B cell (primary cell): ENCODE data around the gene ARMCX1. TPM values are rescaled to one million over a fixed set of nuclear protein-coding genes. Genes with fewer than 3 reads are reported as not detected.
"Not testable (repeated sequence)": the region's sequence is repeated elsewhere in the genome, so short reads cannot be mapped to it uniquely, and the experiment has no call there.

Experiments
- ATAC-seq: fragments of 200-7000 bp; cut with Tn5 transposase; one replicate; pipeline ENCODE4 v1.10.0; 2021; ENCODE audit warnings: low read depth, mild to moderate bottlenecking, moderate number of reproducible peaks, moderate library complexity
- CTCF ChIA-PET: fragments of 350-600 bp; sonication (Branson Sonifier 250); formaldehyde crosslinking; loops from one replicate; lab custom pipeline; 2021; ENCODE audit warnings: antibody characterized with exemption, inconsistent platforms; lab: Charles Lee
- POLR2A ChIA-PET: fragments of 350-600 bp; sonication (Branson Sonifier 250); formaldehyde crosslinking; loops from one replicate; lab custom pipeline; 2021; ENCODE audit warnings: antibody characterized with exemption; lab: Charles Lee
- DNase-seq: peaks from one replicate; pipeline ENCODE4 v3.0.0; 2013
- H2AFZ ChIP-seq: 2 replicates; pipeline ENCODE4 v1.6.1; 2012; ENCODE audit warnings: mild to moderate bottlenecking, low read depth, low read length; ENCODE audit not compliant: insufficient read depth, poor library complexity, severe bottlenecking
- H3K27ac ChIP-seq, 2 donors: 1 replicate in 1 of 2; 2 replicates in 1 of 2; pipeline ENCODE4 v1.5.1; 2012 to 2013; ENCODE audit warnings: low read length in 2 of 2, mild to moderate bottlenecking in 2 of 2, moderate library complexity in 1 of 2
- H3K27me3 ChIP-seq, 4 experiments: fragments of 200-600 bp in 1 of 4; sonication (generic) in 1 of 4; replicated peaks in 1 of 4; 1 replicate in 2 of 4; 2 replicates in 2 of 4; pipeline versions ENCODE4 v1.6.1 to v1.7.0; 2013 to 2016; ENCODE audit warnings: low read length in 3 of 4, mild to moderate bottlenecking in 2 of 4, mixed read lengths in 1 of 4, moderate library complexity in 1 of 4; ENCODE audit not compliant: insufficient read depth in 4 of 4, control insufficient read depth in 3 of 4; ENCODE audit errors: control extremely low read depth in 1 of 4
- H3K36me3 ChIP-seq, 2 experiments: replicated peaks in 1 of 2; 1 replicate in 1 of 2; 2 replicates in 1 of 2; pipeline versions ENCODE4 v1.6.1 to v1.7.1; 2013; ENCODE audit warnings: low read length in 1 of 2; ENCODE audit not compliant: insufficient read depth in 2 of 2, control insufficient read depth in 1 of 2; ENCODE audit errors: control extremely low read depth in 1 of 2, extremely low read depth in 1 of 2
- H3K4me1 ChIP-seq, 2 donors: fragments of 200-600 bp in 1 of 2; sonication (generic) in 1 of 2; 1 replicate in 1 of 2; 2 replicates in 1 of 2; pipeline versions ENCODE4 v1.5.1 to v1.6.1; 2013 to 2017; ENCODE audit warnings: low read length in 2 of 2; ENCODE audit not compliant: control insufficient read depth in 2 of 2, insufficient read depth in 2 of 2
- H3K4me2 ChIP-seq: replicated peaks from 2 replicates; pipeline ENCODE3; 2012; ENCODE audit warnings: mild to moderate bottlenecking, low read depth, low read length; ENCODE audit not compliant: poor library complexity, severe bottlenecking
- H3K4me3 ChIP-seq, 5 experiments: fragments of 200-600 bp in 1 of 5; sonication (generic) in 1 of 5; 1 replicate in 3 of 5; 2 replicates in 2 of 5; pipeline versions ENCODE4 v1.5.1 to v1.7.0; 2011 to 2016; ENCODE audit warnings: low read length in 4 of 5, mild to moderate bottlenecking in 4 of 5, low read depth in 2 of 5, control low read depth in 1 of 5, moderate library complexity in 1 of 5; ENCODE audit not compliant: insufficient read depth in 1 of 5; ENCODE audit errors: control extremely low read depth in 1 of 5, extremely low read depth in 1 of 5
- H3K79me2 ChIP-seq: fragments of 200-600 bp; sonication (generic); one replicate; pipeline ENCODE4 v1.6.0; 2016; ENCODE audit warnings: low read length; ENCODE audit not compliant: control insufficient read depth, insufficient read depth
- H3K9ac ChIP-seq: fragments of 200-600 bp; sonication (generic); 2 replicates; pipeline ENCODE4 v1.6.1; 2017; ENCODE audit warnings: mild to moderate bottlenecking, low read length, moderate library complexity
- H3K9me3 ChIP-seq, 3 donors: one replicate each; pipeline versions ENCODE4 v1.6.1 to v1.7.1; 2013; ENCODE audit warnings: low read length in 2 of 3; ENCODE audit not compliant: control insufficient read depth in 2 of 3, insufficient read depth in 1 of 3; ENCODE audit errors: control extremely low read depth in 1 of 3
- H4K20me1 ChIP-seq: 2 replicates; pipeline ENCODE4 v1.6.0; 2012; ENCODE audit warnings: mild to moderate bottlenecking, low read length; ENCODE audit not compliant: insufficient read depth, control insufficient read depth, poor library complexity, severe bottlenecking
- H3K27ac Mint-ChIP-seq: one replicate; pipeline ENCODE4 v1.8.0; 2021; ENCODE audit warnings: mixed read lengths
- H3K27me3 Mint-ChIP-seq: one replicate; pipeline ENCODE4 v1.8.0; 2021; ENCODE audit warnings: mixed read lengths
- H3K4me1 Mint-ChIP-seq: one replicate; pipeline ENCODE4 v1.8.0; 2021; ENCODE audit warnings: mixed read lengths
- H3K4me3 Mint-ChIP-seq: one replicate; pipeline ENCODE4 v1.8.0; 2021; ENCODE audit warnings: mixed read lengths
- H3K9me3 Mint-ChIP-seq: one replicate; pipeline ENCODE4 v1.8.0; 2022; ENCODE audit warnings: mixed read lengths; ENCODE audit not compliant: insufficient read depth
- EZH2 ChIP-seq: IDR thresholded peaks from 2 replicates; pipeline ENCODE4 v1.6.1; 2012; ENCODE audit warnings: borderline replicate concordance, low read depth, mild to moderate bottlenecking, moderate library complexity, low read length; ENCODE audit not compliant: insufficient read depth, poor library complexity, severe bottlenecking
- WGBS: methylation state at CpG from one replicate; pipeline ENCODE4 v1.1.5; 2013; ENCODE audit warnings: missing lambda C conversion rate; ENCODE audit not compliant: insufficient coverage; 5-methylcytosine and 5-hydroxymethylcytosine counted together
- intact Hi-C: fragments of 100-400 bp; cut with micrococcal nuclease; formaldehyde crosslinking; loops from one replicate; pipeline ENCODE4 v1.10.0; 2022
- polyA plus RNA-seq: library from polyadenylated mRNA; depleted of rRNA; stranded (reverse); fragments of >200 nt; gene quantifications from 2 replicates; pipeline ENCODE4 v1.2.3, GENCODE V29; 2012
- total RNA-seq, 2 donors: library from RNA; stranded (reverse); fragments of 120-200 nt in 1 of 2; gene quantifications; 1 replicate in 1 of 2; 2 replicates in 1 of 2; pipeline versions ENCODE4 v1.2.3 to v1.2.4, GENCODE V29; 2013 to 2022
- TF ChIP-seq, protein P1 (sequence below): fragments of 200-600 bp; IDR thresholded peaks from one replicate; pipeline ENCODE4 v1.8.0; 2022; ENCODE audit warnings: antibody characterized with exemption, mild to moderate bottlenecking

Gene ARMCX1
- total and polyA plus RNA-seq, 2 donors (not counting 1 experiment from before 2014, with no cell fraction given), result 0.17 to 0.27 TPM

DNA sequence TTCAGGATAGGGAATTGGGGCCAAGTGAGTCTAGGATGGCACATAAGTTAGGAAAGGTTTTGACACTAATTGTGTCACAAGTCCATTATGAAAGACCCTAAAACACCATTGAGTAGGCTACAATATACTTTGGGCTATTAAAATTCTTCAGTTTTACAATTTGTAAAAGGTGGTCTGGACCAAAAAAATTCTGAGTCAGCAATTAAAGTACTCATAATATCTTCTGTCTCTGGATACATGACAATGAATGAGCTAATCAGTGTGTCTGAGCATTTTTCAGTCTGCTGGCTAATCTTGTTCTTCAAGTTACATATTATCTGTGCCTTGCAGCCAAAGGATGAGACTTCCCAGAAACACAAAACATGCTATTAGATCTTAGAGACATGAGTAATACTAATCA is 14.3 kb downstream of the ARMCX1 start:
- H3K9me3 Mint-ChIP-seq, result no peaks in the 10 kb centered on the region
- intact Hi-C loops, result no loop called here
- no peaks in the 10 kb centered on the region for H3K36me3 ChIP-seq
- POLR2A ChIA-PET, result no interaction called here
- no peaks in the 10 kb centered on the region for H4K20me1 ChIP-seq
- no peaks in the 10 kb centered on the region for H3K9me3 ChIP-seq
- ATAC-seq (no peak), DNase-seq (no peak)
- CTCF ChIA-PET, result no interaction called here
- H3K9ac ChIP-seq, result no peak overlapping the region
- no peak overlapping the region for H3K27ac Mint-ChIP-seq
- no peaks in the 10 kb centered on the region for H3K27me3 ChIP-seq
- H3K4me2 ChIP-seq, result no peak overlapping the region
- TF ChIP-seq, protein P1, sequence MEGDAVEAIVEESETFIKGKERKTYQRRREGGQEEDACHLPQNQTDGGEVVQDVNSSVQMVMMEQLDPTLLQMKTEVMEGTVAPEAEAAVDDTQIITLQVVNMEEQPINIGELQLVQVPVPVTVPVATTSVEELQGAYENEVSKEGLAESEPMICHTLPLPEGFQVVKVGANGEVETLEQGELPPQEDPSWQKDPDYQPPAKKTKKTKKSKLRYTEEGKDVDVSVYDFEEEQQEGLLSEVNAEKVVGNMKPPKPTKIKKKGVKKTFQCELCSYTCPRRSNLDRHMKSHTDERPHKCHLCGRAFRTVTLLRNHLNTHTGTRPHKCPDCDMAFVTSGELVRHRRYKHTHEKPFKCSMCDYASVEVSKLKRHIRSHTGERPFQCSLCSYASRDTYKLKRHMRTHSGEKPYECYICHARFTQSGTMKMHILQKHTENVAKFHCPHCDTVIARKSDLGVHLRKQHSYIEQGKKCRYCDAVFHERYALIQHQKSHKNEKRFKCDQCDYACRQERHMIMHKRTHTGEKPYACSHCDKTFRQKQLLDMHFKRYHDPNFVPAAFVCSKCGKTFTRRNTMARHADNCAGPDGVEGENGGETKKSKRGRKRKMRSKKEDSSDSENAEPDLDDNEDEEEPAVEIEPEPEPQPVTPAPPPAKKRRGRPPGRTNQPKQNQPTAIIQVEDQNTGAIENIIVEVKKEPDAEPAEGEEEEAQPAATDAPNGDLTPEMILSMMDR, result no peak
- TF ChIP-seq EZH2, result no peak
- H3K4me1 ChIP-seq, result no peaks in the 10 kb centered on the region
- no peak overlapping the region for H3K4me3 Mint-ChIP-seq
- H2AFZ ChIP-seq, result no peak overlapping the region
- H3K4me3 ChIP-seq, result no peak overlapping the region
- no peak overlapping the region for H3K27ac ChIP-seq
- H3K27me3 Mint-ChIP-seq, result no peaks in the 10 kb centered on the region
- no peaks in the 10 kb centered on the region for H3K79me2 ChIP-seq
- H3K4me1 Mint-ChIP-seq, result no peaks in the 10 kb centered on the region

DNA sequence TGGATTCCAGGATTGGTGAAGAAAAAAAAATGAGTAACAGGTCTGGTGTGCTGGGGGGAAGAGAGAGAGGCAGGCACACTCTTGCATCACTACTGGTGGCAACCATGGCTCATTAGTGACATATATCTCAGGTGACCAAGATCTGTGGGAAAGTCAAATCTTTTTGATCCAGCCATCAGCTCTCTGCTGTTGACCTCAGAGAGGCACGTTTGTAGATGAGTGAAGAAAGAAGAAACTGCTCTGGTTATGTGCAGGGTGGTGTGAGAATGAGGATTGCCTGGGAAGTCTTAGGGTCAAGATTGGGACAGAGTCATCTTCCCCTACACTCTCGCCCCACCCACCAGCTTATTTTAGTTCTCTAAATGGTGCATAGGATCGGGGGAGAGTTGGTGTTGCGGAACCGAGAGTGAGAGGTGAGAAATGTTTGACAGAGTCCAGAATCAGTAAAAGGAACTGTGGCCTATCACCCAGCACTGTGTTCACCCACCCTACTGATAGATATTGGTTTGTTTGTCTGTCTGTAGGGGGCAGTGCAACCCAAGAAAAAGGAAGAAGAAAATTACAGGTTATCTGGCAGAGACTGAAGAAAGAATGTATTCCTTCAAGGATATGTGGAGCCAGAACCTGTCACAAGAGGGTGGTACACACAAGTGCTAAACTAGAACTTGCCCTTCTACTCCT is 45.5 kb downstream of the ARMCX1 start:
- H3K27ac ChIP-seq, result no peak overlapping the region
- DNase-seq (peak; percentile 73), ATAC-seq (peak; percentile 80)
- no peaks in the 10 kb centered on the region for H3K79me2 ChIP-seq
- intact Hi-C loops, result loop anchor here (5.0 kb wide), 5 partner anchors 161 to 1266 kb away; no protein-coding TSS in a partner anchor
- H4K20me1 ChIP-seq, result no peaks in the 10 kb centered on the region
- WGBS, result no CpG with 5 or more reads among the region's 5 CpGs
- no peak overlapping the region for H3K9ac ChIP-seq
- no peak overlapping the region for H3K4me2 ChIP-seq
- Mint-ChIP-seq H3K27me3 (peaks cover 11% of the 10 kb centered on the region), H3K9me3 (no peaks in the 10 kb centered on the region), H3K4me1 (peaks cover 4% of the 10 kb centered on the region), H3K27ac (peak overlapping the region; percentile 46), H3K4me3 (no peak overlapping the region)
- TF ChIP-seq, protein P1, result peak; percentile 71
- TF ChIP-seq EZH2, result no peak
- peaks cover 0 to 4% (median 2%) of the 10 kb centered on the region in 4 experiments for H3K27me3 ChIP-seq
- POLR2A ChIA-PET, result no interaction called here
- H3K9me3 ChIP-seq, result no peaks in the 10 kb centered on the region
- no peaks in the 10 kb centered on the region for H3K4me1 ChIP-seq
- H3K4me3 ChIP-seq, result no peak overlapping the region
- H3K36me3 ChIP-seq, result no peaks in the 10 kb centered on the region
- CTCF ChIA-PET, result interaction anchor here (0.8 to 2.0 kb wide), 4 partner anchors 12 to 198 kb away, joined by 3 to 4 read pairs (median 4); no protein-coding TSS in a partner anchor
- peak overlapping the region; percentile 43 for H2AFZ ChIP-seq

DNA sequence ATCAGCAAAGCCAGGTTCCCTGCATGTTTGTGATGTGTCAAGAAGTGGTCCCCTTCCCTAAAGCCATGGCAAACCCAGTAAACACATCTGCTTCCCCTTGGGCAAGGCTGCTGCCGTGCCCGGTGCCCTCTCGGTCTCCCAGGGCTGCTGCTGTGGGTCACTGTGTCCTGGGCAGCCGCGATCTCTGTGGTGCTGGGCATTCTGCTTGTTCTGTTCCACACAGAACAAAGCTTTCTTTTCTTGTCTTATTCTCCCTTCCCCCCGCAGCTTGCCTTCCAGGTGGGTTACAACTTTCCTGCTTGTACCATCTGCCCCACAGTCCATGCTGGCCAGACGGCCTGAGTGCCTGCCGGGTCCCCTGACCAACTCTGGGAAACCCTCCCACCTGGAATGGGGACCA is 49.2 kb downstream of the ARMCX1 start:
- H3K4me1 Mint-ChIP-seq, POLR2A ChIA-PET, H3K4me1 ChIP-seq, ATAC-seq, DNase-seq, H3K79me2 ChIP-seq, H3K27me3 Mint-ChIP-seq, H3K4me3 ChIP-seq, H4K20me1 ChIP-seq, H3K4me2 ChIP-seq, CTCF ChIA-PET, H3K9ac ChIP-seq, H3K9me3 ChIP-seq, H3K27ac Mint-ChIP-seq, H3K27me3 ChIP-seq, H2AFZ ChIP-seq, H3K9me3 Mint-ChIP-seq, H3K27ac ChIP-seq, H3K36me3 ChIP-seq, H3K4me3 Mint-ChIP-seq: not testable (repeated sequence)
- intact Hi-C loops, result loop anchor here (5.0 kb wide), 5 partner anchors 158 to 1263 kb away; no protein-coding TSS in a partner anchor
- WGBS, result no CpG with 5 or more reads among the region's 8 CpGs
